ENCODE measurements around the gene PTPRN2. TPM values are rescaled to one million over a fixed set of nuclear protein-coding genes. Genes with fewer than 3 reads are reported as not detected.

PTPRN2 gene
- total and polyA plus RNA-seq, 8 donors = 12.2 to 49.2 (median 31.8) TPM

DNA sequence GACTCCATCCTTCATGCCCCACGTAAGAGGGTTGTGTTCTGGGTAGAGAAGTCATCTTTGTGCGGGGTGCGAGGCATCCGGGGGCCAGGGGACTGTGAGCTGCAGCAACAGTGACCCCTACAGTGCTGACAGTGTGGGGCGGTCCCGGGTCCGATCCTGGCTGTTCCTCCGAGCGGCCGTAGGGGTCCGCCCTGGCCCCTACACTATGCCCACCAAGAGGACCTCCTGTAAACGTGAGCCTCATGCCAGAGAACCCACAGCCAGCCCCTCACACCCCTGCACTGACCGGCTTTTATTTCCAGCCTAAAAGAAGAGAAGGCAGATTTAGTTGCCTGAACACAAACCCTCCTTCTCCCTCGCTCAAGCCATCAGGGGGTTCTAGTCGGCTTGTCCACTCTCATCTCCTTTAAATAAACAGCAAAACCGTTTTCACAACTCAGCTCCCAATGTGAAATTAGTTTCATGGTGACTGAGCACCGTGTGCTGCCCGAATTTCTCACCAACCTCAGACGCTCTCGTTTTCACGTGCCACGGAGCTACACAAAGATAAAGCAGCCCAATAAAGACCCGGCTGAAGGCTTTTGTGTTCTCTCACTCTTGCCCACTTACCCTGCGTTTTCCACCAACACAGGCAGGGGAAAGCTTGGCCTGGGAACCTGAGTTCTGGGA lies 588.6 kb downstream of the PTPRN2 start:
- WGBS, 2 donors = 83 to 85% methylated on average over 24 of the region's 24 CpGs
- no peak overlapping the region for H3K27ac ChIP-seq
- DNase-seq (peak in 1 of 6 donors; percentile 37), ATAC-seq (peak in 1 of 4 donors; percentile 17), FAIRE-seq (no peak)
- TF ChIP-seq, protein P1, sequence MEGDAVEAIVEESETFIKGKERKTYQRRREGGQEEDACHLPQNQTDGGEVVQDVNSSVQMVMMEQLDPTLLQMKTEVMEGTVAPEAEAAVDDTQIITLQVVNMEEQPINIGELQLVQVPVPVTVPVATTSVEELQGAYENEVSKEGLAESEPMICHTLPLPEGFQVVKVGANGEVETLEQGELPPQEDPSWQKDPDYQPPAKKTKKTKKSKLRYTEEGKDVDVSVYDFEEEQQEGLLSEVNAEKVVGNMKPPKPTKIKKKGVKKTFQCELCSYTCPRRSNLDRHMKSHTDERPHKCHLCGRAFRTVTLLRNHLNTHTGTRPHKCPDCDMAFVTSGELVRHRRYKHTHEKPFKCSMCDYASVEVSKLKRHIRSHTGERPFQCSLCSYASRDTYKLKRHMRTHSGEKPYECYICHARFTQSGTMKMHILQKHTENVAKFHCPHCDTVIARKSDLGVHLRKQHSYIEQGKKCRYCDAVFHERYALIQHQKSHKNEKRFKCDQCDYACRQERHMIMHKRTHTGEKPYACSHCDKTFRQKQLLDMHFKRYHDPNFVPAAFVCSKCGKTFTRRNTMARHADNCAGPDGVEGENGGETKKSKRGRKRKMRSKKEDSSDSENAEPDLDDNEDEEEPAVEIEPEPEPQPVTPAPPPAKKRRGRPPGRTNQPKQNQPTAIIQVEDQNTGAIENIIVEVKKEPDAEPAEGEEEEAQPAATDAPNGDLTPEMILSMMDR (IDR thresholded peaks at IDR 0.05) = no peak
- no peaks in the 10 kb centered on the region for H3K36me3 ChIP-seq
- H3K9me3 ChIP-seq = no peaks in the 10 kb centered on the region
- intact Hi-C loops (cut with DNase I) = no loop called here
- no peaks in the 10 kb centered on the region for H3K27me3 ChIP-seq
- no peaks in the 10 kb centered on the region for H3K4me1 ChIP-seq
- H3K4me3 ChIP-seq = no peak overlapping the region

DNA sequence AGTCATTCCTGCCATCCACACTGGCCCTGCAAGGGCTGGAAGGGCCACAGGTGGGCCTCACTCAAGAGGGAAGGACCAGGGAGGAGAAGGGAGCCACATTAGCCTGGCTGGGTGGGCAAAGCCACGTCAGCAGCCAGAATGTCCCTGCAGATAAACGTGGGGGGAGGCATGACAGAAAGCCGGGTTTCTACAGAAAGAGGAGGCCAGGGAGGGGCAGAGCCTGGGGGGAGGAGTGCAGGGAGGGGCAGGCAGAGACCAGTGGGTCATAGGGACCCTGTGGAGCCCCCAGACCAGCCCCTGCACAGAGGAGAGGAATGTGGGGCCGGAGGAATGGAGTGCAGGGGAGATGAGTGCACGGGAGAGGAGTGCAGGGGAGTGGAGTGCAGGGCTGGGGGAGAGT lies 590.2 kb downstream of the PTPRN2 start:
- Histone ChIP-seq H3K27ac (no peak overlapping the region), H3K4me1 (no peaks in the 10 kb centered on the region), H3K9me3 (no peaks in the 10 kb centered on the region), H3K27me3 (no peaks in the 10 kb centered on the region), H3K4me3 (no peak overlapping the region), H3K36me3 (no peaks in the 10 kb centered on the region)
- WGBS, 2 donors = 68 to 70% methylated on average over 4 to 5 of the region's 5 CpGs
- TF ChIP-seq, protein P1 (IDR thresholded peaks at IDR 0.05) = no peak
- ATAC-seq = no peak
- intact Hi-C loops (cut with DNase I) = no loop called here
- DNase-seq = no peak
- no peak for FAIRE-seq

DNA sequence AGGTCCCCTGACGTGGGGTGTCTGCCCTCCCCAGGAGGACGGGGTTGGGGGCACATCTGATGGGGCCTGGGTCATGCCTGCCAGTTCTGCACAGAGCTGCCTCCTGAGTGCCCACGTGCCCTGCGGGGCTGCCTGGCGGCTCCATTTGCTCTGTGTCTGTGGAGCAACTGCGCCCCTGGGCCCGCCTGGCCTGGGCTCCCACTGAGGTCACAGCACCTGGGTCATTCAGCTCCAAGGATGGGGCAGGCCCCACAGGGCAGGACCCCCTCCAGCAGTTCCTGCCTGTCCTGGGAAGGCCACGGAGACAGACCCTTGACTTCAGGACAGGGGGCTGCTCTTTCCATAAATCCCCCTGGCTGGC lies 590.6 kb downstream of the PTPRN2 start:
- intact Hi-C loops (cut with DNase I) = no loop called here
- FAIRE-seq (no peak), DNase-seq (no peak), ATAC-seq (no peak)
- TF ChIP-seq, protein P1 (IDR thresholded peaks at IDR 0.05) = no peak
- Histone ChIP-seq H3K4me1 (no peaks in the 10 kb centered on the region), H3K36me3 (no peaks in the 10 kb centered on the region), H3K27me3 (no peaks in the 10 kb centered on the region), H3K4me3 (no peak overlapping the region), H3K27ac (no peak overlapping the region), H3K9me3 (no peaks in the 10 kb centered on the region)
- WGBS, 2 donors = 90% methylated on average over 6 to 8 of the region's 8 CpGs

DNA sequence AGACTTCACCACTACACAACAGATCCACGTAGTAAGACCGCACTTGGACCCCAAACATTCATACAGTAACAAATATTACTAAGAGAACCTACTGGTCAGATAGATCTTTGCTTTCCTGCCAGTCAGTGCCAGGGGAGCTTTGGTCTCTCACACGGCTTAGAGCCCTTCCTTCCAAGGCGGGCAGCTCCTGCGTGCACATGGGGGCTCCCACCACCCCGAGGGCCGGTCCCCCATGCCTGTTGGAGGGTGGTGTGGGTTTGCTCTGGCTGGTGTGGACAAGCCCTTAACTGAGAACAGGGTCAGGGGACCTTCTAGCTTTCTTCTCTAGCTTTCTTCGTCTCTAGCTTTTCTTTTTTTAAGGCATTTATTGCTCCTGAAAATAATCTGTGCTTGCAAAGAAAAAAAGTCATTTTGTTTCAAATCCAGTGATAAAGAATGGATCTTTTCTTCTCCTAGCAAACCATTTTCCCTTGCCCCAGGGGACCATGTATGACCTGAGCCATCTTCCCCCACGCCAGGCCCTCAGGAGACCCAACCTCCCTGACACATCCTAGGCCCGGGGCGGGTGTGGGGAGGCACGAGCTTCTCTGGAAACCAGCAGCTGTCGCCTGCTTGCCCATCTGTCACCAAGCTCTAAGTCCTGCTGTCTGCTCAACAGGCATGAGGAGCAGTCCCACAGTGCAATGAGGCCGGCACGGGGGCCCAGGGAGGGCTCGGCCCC lies 591.1 kb downstream of the PTPRN2 start:
- H3K4me3 ChIP-seq = no peak overlapping the region
- no peaks in the 10 kb centered on the region for H3K27me3 ChIP-seq
- intact Hi-C loops (cut with DNase I) = no loop called here
- FAIRE-seq (no peak), ATAC-seq (peak in 2 of 4 donors; percentile 15 to 19), DNase-seq (no peak)
- TF ChIP-seq, protein P1 (IDR thresholded peaks at IDR 0.05) = no peak
- no peaks in the 10 kb centered on the region for H3K9me3 ChIP-seq
- WGBS, 2 donors = 85 to 88% methylated on average over 16 of the region's 16 CpGs
- no peaks in the 10 kb centered on the region for H3K4me1 ChIP-seq
- H3K36me3 ChIP-seq = no peaks in the 10 kb centered on the region
- no peak overlapping the region for H3K27ac ChIP-seq

DNA sequence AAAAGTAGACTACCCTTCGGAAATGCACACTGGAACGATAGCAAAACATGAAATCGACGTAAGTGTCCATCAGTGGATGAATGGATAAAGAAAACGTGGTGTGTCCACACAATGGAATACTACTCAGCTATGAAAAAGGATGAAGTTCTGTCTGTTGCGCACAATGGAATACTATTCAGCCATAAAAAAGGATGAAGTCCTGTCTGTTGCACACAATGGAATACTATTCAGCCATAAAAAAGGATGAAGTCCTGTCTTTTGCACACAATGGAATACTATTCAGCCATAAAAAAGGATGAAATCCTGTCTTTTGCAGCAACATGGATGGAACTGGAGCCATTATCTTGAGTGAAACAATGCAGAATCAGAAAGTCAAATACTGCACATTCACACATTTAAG lies 591.8 kb downstream of the PTPRN2 start:
- ATAC-seq (no peak), DNase-seq (no peak), FAIRE-seq (no peak)
- Histone ChIP-seq H3K27ac (no peak overlapping the region), H3K36me3 (no peaks in the 10 kb centered on the region), H3K4me1 (no peaks in the 10 kb centered on the region), H3K4me3 (no peak overlapping the region), H3K9me3 (no peaks in the 10 kb centered on the region), H3K27me3 (no peaks in the 10 kb centered on the region)
- 96 to 98% methylated on average over 6 of the region's 6 CpGs for WGBS, 2 donors
- intact Hi-C loops (cut with DNase I) = no loop called here
- TF ChIP-seq, protein P1 (IDR thresholded peaks at IDR 0.05) = no peak
